Measurements from ENCODE around the gene MAGEC3.

The MAGEC3 gene

GRCh38 chrX:141917801-141918200 is 79.7 kb downstream of the MAGEC3 start:
- no peaks in the 10 kb centered on the region for H3K4me1 Mint-ChIP-seq
- no peak overlapping the region for H3K4me3 Mint-ChIP-seq

GRCh38 chrX:141924293-141924692 is 86.2 kb downstream of the MAGEC3 start:
- Mint-ChIP-seq H3K4me3 (no peak overlapping the region), H3K27ac (no peak overlapping the region), H3K36me3 (no peaks in the 10 kb centered on the region), H3K4me1 (no peaks in the 10 kb centered on the region), H3K9me3 (peaks cover 3% of the 10 kb centered on the region), H3K27me3 (no peaks in the 10 kb centered on the region)
- ATAC-seq: no peak

More at GRCh38 chrX:141917801-141918200, 79.7 kb downstream of the MAGEC3 start:
- no peaks in the 10 kb centered on the region for H3K9me3 Mint-ChIP-seq
- H3K27ac Mint-ChIP-seq: no peak overlapping the region
- no peaks in the 10 kb centered on the region for H3K27me3 Mint-ChIP-seq
- no peaks in the 10 kb centered on the region for H3K36me3 Mint-ChIP-seq
- no peak for ATAC-seq

- no peaks in the 10 kb centered on the region for H3K36me3 Mint-ChIP-seq
- peaks cover under 1% of the 10 kb centered on the region for H3K9me3 Mint-ChIP-seq
- no peak overlapping the region for H3K4me3 Mint-ChIP-seq
- no peaks in the 10 kb centered on the region for H3K27me3 Mint-ChIP-seq
- no peak for ATAC-seq
- no peaks in the 10 kb centered on the region for H3K4me1 Mint-ChIP-seq
- H3K27ac Mint-ChIP-seq: no peak overlapping the region
Measured at GRCh38 chrX:141928432-141928831, 90.3 kb downstream of the MAGEC3 start.

GRCh38 chrX:141934059-141934641 is 96.0 kb downstream of the MAGEC3 start:
- ATAC-seq: no peak
- no peaks in the 10 kb centered on the region for H3K9me3 Mint-ChIP-seq
- H3K4me3 Mint-ChIP-seq: no peak overlapping the region
- no peaks in the 10 kb centered on the region for H3K4me1 Mint-ChIP-seq
- no peaks in the 10 kb centered on the region for H3K36me3 Mint-ChIP-seq
- H3K27ac Mint-ChIP-seq: no peak overlapping the region
- no peaks in the 10 kb centered on the region for H3K27me3 Mint-ChIP-seq

GRCh38 chrX:141935645-141936044 is 97.5 kb downstream of the MAGEC3 start:
- H3K4me3 Mint-ChIP-seq: no peak overlapping the region

GRCh38 chrX:141936080-141936479 is 98.0 kb downstream of the MAGEC3 start:
- no peaks in the 10 kb centered on the region for H3K27me3 Mint-ChIP-seq
- H3K9me3 Mint-ChIP-seq: no peaks in the 10 kb centered on the region
- ATAC-seq: no peak
- H3K4me3 Mint-ChIP-seq: no peak overlapping the region
- no peaks in the 10 kb centered on the region for H3K4me1 Mint-ChIP-seq
- no peak overlapping the region for H3K27ac Mint-ChIP-seq
- no peaks in the 10 kb centered on the region for H3K36me3 Mint-ChIP-seq

More at GRCh38 chrX:141935645-141936044, 97.5 kb downstream of the MAGEC3 start:
- H3K4me1 Mint-ChIP-seq: no peaks in the 10 kb centered on the region
- no peaks in the 10 kb centered on the region for H3K27me3 Mint-ChIP-seq
- no peak overlapping the region for H3K27ac Mint-ChIP-seq
- H3K9me3 Mint-ChIP-seq: no peaks in the 10 kb centered on the region
- H3K36me3 Mint-ChIP-seq: no peaks in the 10 kb centered on the region
- ATAC-seq: no peak

- Mint-ChIP-seq H3K27me3 (no peaks in the 10 kb centered on the region), H3K36me3 (no peaks in the 10 kb centered on the region), H3K27ac (no peak overlapping the region), H3K4me1 (no peaks in the 10 kb centered on the region), H3K9me3 (no peaks in the 10 kb centered on the region), H3K4me3 (no peak overlapping the region)
- no peak for ATAC-seq
Measured at GRCh38 chrX:141941234-141941633, 103.1 kb downstream of the MAGEC3 start.

- H3K36me3 Mint-ChIP-seq: no peaks in the 10 kb centered on the region
Measured at GRCh38 chrX:141945426-141945825, 107.3 kb downstream of the MAGEC3 start.

GRCh38 chrX:141947350-141947749 is 109.2 kb downstream of the MAGEC3 start:
- no peaks in the 10 kb centered on the region for H3K9me3 Mint-ChIP-seq
- H3K36me3 Mint-ChIP-seq: no peaks in the 10 kb centered on the region
- no peaks in the 10 kb centered on the region for H3K4me1 Mint-ChIP-seq
- H3K4me3 Mint-ChIP-seq: no peak overlapping the region
- no peaks in the 10 kb centered on the region for H3K27me3 Mint-ChIP-seq
- no peak for ATAC-seq
- no peak overlapping the region for H3K27ac Mint-ChIP-seq

More at GRCh38 chrX:141945426-141945825, 107.3 kb downstream of the MAGEC3 start:
- Mint-ChIP-seq H3K9me3 (no peaks in the 10 kb centered on the region), H3K27me3 (no peaks in the 10 kb centered on the region), H3K27ac (no peak overlapping the region), H3K4me1 (no peaks in the 10 kb centered on the region), H3K4me3 (no peak overlapping the region)
- no peak for ATAC-seq

All from stimulated activated memory B cell treated with anti-CD40 and anti-IgM and Interleukin-4, amounts not matched to agents 10 μg/mL and 1 μg/mL and 100 μg/mL, for 72 hours (primary cell).